SIG-M5 treated with dmso at 0.1 percent for 504 hours (cell line): ENCODE measurements around the gene CCDC88B.

Source experiments
- DNase-seq: peaks from one replicate; lab custom pipeline; 2025; ENCODE audit not compliant: unreplicated experiment; lab: John Stamatoyannopoulos, UW

The CCDC88B gene

DNA sequence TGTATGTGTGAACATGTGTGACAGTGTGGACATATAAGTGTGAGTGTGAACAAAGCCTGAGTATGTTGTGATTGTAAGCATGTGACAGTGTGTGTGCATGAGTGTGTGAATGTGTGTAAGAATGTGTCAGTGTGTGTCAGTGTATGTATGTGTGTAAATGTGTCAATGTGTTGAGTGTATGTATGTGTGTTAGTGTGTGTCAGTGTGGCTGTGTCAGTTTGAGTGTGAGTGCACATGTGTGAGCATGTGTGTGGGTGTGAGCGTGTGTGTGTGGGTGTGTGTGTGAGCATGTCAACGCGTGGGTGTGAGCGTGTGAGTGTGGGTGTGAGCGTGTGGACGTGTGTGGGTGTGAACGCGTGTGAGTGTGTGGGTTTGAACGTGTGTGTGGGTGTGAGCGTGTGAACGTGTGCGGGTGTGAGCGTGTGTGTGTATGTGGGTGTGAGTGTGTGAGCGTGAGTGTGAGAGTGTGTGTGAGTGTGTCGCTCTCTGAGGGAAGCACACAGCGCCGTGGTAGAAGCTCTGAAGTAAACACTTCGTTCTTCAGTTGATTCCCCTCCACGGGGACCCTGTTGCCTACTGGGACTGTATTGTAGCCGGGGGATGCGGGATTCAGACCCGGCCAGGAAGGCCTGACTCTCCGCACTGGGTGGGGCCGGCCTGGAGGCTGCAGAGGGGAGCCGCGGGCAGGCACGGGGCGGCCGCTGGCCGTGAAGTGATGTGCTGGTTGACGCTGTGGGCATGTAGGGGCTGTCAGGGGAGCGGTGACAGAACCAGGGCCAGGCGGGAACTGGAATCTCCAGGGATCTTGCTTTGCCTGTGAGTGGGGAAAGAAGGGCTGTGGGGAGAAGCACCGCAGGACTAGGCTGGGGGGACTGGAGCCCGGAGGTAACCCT, 40.1 kb downstream of the CCDC88B start:
- DNase-seq, result no peak

DNA sequence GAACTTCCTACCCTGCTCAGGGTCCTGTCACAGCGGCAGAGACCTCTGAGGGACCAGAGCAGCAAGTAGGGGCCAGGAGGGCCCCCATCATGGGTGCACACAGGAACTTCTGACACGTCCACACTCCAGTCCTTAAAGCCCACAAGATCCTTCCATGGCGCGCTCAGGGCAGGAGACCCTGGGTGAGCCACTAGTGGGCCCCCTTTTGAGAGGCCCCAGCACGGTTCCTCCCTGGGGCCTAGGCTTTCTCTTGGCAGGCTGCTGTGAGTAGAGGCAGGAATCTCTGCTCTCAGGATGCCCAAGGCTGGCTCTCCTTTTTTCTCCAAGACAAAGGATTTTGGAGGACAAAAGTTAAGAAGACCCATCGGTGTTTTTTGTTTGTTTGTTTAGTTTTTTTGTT, 41.3 kb downstream of the CCDC88B start:
- no peak for DNase-seq

DNA sequence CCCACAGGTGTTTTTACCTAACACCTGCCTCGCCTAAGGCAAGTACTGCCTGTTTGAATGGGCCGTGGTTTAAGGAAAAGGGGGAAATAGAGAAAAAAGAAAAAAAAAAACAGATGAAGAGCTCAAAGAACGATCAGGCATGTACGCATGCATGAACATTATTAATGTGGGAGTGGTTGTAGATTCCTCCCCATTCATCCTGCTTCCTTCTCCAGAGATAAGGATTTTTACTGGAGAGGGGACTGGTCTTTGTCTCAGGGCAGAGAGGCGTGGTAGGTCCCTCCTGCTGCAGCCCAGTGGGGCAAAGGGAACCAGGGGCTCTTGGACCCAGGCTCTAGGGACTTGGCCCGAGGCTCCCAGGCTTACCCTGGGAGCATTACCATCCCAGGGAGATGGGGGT, 42.0 kb downstream of the CCDC88B start:
- no peak for DNase-seq

DNA sequence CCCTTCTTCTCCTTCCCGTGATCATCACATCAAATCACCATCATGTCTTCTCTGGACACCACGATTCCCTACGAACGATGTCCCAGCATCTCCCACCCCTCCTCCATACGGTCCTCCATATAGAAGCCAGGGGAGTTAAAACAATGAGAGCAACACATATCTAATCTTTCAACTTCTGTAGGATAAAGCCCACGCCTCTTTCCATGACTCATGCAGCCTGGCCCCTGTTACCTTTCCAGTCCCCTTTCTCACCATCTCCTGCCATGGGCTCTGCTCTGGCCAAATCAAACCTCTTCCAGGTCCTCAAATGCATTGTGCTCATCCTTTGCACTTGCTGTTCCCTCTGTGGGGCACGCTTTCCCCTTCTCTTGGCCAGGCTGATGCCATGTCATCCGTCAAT, 42.6 kb downstream of the CCDC88B start:
- no peak for DNase-seq

DNA sequence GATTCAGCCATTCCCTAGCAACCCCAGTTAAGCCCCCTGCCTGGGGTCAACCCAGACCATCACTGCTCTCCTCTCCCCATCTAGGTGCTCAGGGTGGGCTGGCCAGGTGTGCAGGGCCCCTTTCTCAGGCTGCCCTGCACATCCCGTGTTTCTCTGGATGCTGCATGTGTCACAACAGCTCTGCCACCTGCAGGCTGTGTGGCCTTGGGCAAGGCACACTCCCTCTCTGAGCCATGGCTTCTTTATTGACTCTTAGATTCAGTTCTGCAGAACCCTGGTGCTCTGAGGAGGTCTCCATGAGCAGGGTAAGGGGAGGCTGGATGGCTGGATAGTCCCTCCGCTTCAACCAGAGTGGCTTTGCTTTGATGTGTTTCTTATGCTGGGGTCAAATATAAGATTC, 43.6 kb downstream of the CCDC88B start:
- no peak for DNase-seq

DNA sequence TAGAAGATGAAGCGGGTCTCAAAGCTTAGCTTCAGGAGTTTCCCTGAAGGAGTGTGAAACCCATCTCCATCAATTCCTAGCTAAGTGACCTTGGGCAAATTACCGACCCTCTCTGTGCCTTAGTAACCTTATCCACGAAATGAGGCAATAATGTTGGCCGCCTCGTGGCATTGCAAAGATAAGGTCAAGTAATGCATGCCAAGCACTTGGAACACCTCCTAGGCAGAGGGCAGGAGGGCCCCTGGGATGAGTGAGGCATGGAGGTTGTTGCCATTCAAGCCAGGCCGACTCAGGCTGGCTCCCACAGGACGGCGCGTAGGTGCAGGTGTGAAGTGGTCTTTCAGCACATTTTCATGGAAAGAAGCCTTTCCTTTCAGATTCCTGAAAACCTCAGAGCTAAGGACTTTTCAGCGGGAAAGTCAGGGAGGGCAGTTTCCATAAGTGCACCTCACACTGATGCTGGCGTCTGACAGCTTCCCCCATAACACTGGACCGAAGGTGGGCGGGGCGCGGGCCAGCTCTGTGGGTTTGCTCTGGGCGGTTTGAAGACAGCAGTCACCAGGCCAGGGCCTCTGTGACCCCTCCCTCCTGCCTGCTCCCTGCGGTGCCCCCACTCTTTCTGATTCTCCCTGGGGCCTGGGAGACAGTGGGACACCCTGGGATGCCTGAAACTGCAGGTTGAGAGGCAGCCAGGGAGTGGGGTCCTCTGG, 44.2 kb downstream of the CCDC88B start:
- no peak for DNase-seq

DNA sequence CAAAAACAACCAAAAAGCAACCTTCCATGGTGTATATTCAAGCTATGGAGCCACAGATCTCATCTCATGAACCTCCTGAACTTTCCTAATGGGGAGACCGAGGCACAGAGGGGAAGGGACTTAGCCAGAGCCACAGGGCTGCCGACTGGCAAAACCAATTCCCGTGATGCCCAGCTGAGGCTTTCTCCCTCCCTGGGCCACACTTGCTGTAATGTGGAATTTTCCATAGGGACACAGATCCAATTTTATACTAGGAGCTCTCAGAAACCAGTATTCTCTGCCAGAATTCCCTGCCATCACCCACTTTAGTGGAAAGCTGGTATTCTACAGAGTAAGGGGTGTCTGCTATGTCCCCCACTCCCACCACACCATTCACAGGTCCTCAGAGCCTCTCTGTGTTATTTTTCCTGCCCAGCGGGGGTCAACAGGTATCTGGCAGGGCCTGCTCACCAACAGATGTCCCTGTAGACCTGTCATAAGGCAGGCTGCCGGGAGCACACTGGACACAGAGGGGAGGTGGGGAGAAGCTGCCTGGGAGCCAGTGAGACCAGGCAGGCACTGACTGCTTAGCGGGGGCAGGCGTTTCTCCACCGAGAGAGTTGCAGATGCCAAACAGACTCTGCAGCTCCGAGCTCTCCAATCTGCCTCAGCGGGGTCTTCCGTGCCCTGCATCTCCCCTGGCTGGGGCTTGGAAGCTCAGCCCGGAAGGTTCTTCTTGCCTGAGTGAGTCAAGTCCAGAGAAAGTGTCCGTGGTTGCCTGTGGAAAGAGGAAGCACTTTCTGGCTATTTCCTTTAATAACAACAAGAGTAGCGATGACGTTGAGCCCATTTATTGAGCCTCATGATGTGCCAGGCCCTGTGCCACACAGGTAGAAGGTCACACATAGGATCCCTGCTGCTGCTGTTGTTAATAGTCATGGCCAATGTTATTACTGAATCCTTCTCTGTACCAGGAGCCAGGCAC, 45.3 kb downstream of the CCDC88B start:
- DNase-seq, result peak; percentile 30

DNA sequence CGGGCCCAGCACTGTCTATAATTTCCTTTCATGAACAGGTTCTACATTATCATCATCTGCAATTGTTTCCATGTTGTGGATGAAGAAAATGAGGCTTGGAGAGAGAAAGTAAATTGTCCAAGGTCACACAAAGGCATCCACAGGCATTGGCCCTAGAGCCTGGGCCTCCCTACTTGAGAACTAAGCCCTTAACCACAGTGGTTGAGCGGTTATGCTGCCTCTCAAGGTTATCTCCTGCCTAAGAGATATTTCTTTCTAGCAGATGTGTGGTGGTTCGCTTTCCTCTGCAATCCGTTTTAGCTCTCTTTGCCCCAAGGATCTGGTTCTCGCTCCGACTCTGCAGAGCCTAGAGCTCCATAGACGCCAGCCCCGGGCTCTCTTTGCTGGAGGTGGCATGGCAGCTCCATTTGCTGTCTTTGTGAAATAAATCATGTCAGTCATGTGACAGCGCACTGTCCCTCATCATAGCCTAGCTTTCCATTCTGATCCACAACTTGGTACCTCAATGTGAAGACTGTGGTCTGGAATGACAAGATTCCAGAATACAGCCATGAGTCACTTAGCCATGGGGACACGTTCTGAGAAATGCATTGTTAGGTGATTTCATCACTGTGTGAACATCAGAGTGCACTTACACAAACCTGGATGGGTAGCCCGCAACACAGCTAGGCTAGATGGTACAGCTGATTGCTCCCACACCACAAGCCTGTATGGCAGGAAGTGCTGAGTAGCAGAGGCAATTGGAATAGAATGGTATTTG, 46.1 kb downstream of the CCDC88B start:
- peak; percentile 49 for DNase-seq

DNA sequence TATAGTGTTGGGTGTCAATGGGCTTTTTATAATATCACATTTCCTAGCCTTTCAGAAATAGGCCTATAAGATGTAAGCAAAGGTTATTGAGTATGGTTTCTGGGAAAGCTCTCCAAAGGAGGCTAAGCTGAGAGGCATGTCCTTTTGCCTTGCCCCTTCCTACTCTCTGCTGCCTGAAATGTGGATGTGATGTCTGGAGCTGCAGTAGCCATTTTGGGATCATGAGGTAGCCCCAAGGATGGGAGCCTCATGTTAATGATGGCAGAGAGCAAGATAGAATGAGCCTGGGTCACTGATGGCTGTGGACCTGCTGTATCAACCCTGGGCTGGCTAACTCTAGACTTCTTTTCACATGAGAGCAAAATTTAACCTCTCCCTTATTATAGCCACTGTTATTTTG, 47.9 kb downstream of the CCDC88B start:
- DNase-seq, result no peak

DNA sequence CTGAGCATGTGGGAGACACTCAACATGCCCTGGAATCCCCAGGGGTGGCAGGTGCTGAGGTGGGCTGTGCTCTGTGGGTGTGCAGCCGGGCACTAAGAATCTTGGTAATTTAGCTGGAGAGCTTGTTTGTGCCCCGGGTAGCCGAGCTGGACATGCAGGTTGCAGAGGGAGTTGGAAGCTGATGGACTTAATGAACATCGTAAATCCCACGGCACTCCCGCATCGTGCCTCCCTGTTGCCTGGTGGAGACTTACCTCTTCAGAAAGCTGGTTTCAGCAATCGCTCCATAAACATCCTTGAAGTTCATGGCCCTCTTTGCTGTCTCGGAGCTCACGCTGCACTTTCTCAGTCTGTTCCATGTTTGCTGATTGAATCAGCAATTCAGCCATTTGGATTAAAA, 48.9 kb downstream of the CCDC88B start:
- DNase-seq, result no peak

DNA sequence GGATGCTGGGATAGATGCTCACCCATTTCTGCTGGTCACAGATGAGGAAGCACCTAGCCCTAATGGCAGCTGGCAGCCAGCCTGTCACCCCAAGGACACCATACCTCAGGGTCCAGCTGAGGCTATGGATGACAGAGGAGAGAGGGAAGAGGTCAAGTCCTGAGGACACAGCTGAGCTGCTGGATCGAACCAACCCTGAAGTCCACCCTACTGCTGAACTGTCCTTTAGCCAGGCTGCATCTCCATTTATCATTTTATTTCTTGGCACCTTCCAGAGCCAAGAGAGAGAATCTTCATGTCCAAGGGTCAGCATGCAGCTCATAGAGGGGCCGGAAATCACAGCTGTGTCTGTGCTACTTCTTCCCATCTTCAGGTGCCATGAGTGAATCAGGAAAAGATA, 49.8 kb downstream of the CCDC88B start:
- DNase-seq, result no peak

DNA sequence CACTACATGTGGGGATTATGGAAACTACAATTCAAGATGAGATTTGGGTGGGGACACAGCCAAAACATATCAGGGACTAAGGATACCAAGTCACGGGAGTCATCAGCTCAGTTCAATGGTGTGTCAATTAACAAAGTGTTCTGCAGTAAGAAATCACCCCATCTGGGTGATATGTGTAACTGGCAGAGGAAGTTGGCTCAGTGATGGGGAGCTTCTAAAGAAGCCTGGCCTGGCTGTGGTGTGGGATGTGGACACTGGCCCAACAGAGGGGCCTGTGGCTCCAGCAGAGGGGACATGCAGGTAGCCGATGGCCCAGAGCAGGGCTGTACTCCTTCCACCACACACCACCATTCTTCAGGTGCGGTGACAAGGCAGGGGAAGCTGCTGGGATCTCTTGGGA, 50.6 kb downstream of the CCDC88B start:
- DNase-seq, result no peak

DNA sequence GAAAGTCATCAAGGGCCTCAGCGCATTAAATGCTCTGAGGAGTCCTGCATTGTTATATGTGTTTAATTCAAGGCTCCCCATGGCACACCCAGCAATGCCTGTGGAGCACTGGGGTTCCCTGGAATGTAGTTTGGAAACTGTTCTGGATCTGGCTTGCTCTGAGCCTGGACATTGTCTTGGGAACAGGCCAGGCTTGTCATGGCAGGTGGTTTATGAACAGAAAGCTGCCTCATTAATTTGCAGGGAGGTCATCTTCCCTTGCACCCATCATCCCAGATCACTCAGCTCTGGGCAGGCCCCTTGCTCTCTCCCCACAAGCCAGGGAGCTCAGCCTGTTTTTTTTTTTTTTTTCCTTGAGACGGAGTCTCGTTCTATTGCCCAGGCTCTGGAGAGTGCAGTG, 51.8 kb downstream of the CCDC88B start:
- no peak for DNase-seq

DNA sequence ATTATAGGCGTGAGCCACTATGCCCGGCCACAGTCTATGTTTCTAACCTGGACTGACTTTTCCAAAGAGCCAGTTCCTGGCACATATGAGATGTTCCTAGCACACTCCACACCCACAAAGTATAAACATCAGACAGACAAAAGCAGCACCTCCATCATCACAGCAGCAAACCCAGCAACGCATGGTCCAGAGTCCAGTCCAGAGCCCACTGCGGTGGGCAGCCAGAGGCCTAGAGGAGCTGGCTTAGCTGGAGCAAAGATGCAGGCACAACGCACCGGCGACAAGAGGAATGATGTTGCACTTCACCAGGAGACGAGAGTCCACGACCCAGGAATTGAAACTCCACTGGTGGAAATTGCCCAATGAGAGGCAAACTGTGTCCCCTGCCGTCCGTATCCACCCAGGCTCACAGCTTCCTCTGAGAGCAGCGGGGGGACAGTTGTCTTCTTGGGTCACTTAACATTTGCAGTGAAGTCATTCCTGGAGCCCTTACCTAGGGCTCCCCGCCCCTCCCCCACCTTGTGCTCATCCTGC, 55.6 kb downstream of the CCDC88B start:
- DNase-seq, result peak; percentile 51

DNA sequence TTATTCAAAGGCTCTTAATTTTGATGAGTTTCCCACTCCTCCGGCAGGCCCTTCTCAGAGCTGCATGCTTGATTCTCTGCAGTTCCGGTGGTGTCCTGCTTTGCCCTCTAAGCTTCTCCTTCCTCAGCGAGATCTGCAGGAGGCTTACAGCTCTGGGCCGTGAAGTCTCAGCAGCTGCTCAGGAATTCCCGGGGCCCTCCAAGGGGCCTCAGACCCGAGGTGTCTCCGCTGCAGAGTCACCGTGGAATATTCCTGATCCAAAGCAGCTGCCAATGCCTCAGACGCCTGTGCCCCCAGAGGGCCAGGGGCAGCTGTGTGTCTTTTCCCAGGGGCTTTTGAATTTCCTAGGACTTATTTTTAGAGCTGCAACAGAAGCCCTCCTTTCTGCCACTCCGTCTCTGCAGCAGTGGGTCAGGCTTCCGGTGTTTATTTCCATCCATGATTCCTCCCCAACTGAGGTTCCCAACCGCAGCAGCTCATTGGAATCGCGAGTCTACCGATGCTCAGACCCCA, 56.1 kb downstream of the CCDC88B start:
- DNase-seq, result no peak

DNA sequence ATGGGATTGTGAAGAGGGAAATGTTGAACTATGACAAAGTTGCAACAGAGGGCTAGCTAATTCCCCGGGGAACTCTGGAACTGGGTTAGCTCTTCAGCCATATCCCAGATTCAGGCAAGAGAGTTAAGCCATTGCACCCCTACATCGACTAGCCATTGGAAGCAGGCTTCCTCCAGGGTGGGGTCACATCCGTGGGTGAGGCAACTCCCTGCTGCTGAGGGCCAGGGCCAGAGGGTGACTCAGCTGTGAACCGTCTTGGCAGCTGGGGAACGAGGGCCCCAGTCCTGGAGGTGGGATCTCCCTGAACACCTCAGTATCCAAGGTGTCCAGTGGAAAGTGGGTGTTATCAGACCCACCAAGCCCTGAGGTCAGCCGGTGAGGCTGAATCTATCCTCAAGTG, 60.1 kb downstream of the CCDC88B start:
- DNase-seq, result peak; percentile 6

DNA sequence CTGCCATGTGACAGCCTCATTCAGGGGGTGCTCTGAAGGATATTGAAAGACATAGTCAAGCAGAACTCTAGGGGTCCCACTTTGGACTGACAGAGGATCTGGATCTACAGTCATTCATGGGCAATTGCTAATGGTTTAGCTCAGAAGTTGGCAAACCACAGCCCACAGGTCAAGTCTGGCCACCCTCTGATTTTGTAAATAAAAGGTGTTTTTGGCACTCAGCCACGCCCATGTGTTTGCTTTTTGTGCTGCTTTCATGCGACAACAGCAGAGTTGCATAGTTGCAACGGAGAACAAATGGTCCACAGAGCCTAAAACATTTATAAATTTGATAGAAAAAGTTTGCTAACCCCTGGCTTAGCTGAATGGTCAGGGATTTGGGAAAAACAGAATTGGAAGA, 60.7 kb downstream of the CCDC88B start:
- DNase-seq, result no peak

DNA sequence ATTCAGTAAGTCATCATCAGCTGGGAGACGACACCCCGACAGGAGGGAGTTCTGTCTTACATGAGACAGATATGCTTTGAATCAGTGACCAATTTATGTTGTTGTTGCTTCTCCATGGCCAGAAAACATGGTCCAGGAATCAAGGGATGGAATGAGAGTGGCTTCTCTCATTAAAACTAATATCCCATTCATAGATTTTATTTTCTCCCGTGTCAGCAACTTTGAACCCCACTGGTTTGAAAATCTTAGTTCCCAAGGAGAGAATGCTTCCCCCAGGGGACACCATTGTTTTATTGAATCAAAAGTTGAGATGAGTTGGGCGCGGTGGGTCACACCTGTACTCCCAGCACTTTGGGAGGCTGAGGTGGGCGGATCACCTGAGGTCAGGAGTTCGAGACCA, 61.8 kb downstream of the CCDC88B start:
- no peak for DNase-seq

DNA sequence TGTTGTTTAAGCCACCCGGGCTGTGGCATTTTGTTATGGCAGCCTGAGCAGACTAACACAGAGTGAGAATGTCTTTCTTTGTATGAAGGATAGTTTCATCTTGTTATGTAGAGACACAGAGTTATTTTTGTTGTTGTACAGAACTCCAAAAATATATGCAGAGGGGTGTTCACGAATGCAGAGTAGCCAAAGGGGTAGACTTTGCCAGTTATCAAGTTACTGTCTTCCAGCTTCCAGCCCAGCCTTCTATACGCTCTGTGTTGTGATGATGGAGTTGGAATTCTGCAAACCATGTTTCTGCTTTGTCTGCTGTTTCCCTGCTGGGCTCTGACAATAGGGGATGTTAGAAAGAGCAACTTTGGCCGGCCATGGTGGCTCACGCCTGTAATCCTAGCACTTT, 63.1 kb downstream of the CCDC88B start:
- DNase-seq, result no peak
